ENCODE data around the gene PIGZ.

The PIGZ gene

DNA sequence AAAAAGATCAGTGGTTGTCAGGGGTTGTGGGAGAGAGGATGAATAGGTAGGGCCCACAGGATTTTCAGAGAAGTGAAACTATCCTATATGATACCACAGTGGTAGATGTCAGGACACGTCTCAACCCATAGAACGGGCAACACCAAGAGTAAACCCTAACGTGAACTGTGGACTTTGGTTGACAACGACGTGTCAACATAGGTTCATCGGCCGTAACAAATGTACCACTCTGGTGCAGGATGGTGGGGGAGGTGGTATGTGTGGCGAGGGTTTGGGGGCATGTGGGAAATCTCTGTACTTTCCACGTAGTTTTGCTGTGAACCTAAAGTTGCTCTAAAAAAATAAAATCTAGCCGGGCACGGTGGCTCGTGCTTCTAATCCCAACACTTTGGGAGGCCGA is 13.0 kb upstream of the PIGZ start:
- DNase-seq (ENCODE audit: low read depth), result no peak

- DNase-seq (ENCODE audit: low read depth), result peak; percentile 35
These were observed 10.9 kb upstream of the PIGZ start for GRCh38 chr3:196979545-196979944.

DNA sequence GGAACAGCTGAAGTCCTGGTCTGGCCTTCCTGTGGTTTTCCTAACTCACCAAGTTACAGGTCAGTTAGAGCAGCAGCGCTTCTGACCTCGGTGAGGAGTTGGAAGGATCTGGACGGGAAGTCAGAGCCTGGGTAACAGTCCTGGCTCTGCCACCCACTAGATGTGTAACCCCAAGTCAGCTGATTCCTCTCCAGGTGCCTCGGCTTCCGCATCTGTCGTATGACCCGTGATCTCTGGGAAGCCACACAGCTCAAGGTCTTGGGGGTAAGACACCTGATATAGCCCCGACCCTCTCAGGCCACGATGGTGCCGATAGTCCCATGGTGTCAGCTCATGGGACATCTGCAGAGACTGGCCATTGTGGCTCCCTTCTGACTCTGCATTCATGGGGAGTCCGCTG is 8.3 kb upstream of the PIGZ start:
- no peak for DNase-seq (ENCODE audit: low read depth)

- no peak for DNase-seq (ENCODE audit: low read depth)
These were observed 6.7 kb upstream of the PIGZ start for GRCh38 chr3:196975349-196975748.

DNA sequence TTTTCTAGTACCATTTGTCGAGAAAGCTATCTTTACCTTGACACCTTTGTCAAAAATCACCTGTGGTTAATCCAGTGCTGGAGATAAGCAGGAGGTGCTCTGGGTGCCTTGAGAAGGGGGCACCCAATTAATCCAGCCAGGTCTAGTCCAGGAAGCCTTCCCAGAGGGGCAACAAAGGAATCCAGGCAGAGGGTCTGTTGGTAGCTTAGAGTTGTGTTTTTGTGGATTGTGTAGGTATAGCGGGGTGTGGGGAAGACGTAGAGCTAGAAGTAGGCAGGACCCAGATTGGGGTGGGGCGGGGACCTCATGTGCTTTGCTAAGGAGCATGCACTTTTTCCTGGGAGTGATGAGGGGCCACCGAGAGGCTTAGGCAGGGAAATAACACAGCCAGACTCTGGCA is 6.0 kb upstream of the PIGZ start:
- DNase-seq (ENCODE audit: low read depth), result no peak

DNA sequence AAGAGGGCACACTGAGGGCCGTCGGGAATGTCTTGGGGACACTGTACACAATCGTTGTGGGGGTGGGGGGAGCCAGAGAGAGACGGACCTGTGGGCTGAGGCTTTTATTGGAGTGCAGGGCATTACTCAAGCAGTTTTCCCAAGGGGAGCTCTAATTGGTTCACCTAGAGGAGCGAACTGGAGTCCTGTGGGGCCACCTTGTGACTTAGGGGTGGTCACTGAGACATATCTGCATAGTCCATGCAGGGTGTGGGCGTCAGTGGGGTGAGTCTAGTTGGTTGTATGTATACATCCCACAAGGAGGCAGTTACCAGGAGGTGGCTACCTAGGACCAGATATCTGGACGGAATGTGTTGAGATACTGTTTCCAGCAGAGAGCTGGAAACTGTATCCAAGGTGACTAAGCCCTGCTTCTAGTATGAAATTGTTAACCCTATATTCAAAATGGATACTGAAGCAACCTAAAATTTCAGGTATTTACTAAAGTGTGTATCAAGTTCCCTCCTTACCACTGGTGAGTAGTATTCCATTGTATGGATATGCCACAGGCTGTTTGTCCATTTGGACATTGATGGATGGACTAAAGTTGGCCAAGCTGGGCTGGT is 2.6 kb upstream of the PIGZ start:
- DNase-seq (ENCODE audit: low read depth), result peak; percentile 29

DNA sequence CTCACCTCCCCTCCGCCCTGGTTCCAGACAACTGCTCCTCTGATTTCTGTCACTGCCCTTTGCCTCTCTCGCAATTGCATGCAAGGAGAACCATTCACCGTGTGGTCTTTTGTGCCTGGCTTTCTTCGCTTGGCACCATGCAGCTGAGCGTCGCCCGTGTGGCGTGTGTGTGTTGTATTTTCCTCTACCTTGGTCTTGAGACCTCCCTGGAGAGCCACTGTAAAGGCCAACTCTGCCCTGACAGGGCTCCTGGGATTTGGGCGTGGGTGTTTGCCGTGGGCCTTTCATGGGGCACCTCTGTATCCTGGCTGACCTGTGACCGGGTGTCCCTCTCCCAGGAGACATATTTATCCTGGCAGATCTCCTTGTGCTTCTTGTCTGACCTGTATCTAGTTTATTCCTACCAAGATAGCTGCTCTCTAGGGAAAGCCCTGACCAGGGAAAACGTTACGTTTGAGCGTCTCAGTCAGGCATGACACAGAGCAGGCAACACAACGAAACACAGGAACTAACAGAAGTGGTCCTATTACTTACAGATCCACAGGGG is 2.0 kb upstream of the PIGZ start:
- no peak for DNase-seq (ENCODE audit: low read depth)

DNA sequence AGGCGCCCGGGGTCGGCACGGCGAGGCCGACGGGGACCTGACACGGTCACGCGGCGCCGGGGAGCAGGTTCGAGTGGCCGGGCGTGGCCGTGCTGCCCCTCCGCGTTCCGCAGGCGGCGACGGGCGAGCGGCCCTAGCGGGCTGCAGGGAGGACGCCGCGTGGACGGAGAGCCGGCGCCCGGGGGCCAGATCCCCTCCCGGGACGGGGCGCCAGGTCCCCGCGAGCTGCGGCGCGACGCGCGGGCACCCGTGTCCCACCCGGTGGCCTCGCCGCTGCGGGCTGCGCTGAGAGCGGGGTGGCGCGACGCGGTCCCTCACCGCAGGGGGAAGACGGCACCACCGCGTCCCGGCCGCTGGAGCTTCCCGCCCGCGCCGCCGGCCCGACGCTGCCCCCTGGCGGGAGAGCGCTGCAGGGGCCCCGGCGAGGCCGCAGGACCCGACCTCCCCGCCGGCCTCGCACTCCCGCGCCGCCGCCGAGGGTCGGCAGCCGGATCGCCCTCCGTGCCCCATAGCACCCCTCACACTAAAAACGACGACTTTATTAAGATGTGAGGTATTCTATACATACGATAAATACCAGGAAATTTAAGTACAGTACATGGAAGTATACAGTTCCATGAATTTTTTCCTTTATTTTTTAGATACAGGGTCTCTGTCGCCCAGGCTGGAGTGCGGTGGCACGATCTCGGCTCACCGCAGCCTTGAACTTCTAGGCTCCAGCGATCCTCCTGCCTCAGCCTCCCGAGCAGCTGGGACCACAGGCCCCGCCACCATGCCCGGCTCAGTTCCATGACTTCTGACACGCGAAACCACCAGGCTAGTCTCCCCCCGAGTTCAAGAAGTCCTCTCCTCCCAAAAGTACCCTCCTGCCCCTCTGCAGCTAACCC is 1.3 kb upstream of the PIGZ start:
- DNase-seq (ENCODE audit: low read depth), result peak; percentile 67

- DNase-seq (ENCODE audit: low read depth), result peak; percentile 63
These were observed 564 bp upstream of the PIGZ start for GRCh38 chr3:196969134-196969659.

DNA sequence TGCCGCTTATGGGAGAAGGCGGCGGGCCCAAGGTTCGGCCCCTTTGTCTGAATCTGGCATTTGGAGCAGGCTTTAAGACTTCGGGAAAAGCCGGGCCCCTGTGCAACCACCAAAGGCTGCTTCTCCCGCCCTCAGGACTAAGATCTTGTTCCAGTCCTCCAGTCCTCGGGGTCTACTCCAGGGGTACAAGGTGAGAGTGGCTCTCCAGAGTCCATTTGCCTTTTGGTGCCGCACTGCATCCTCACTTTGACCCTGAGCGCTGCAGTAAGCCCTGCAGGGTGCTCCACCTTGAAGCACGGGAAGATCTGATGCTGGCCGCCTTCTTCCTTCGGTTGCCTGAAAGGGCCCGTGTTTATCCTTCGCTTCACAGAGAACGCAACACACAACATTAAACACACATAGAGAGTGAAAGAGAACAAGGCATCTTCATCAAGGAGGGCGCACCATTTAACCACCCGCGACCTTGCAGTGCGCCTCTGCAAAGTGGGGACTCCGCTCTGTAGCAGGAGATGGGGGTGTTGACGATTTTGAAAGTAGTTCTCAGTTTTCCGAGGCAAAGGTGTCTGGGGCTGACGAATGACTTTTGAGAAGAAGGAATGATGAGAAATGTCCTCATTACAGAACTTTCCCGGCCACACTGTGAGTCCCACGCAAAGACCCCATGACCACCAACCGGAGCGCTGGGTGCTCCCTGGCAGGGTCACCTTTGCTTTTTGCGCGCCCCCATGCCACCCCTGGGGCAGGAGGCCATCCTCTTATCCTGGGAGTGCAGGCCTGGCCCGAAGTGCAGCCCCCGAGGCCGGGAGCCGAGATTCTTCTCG is 1.0 kb downstream of the PIGZ start:
- no peak for DNase-seq (ENCODE audit: low read depth)

DNA sequence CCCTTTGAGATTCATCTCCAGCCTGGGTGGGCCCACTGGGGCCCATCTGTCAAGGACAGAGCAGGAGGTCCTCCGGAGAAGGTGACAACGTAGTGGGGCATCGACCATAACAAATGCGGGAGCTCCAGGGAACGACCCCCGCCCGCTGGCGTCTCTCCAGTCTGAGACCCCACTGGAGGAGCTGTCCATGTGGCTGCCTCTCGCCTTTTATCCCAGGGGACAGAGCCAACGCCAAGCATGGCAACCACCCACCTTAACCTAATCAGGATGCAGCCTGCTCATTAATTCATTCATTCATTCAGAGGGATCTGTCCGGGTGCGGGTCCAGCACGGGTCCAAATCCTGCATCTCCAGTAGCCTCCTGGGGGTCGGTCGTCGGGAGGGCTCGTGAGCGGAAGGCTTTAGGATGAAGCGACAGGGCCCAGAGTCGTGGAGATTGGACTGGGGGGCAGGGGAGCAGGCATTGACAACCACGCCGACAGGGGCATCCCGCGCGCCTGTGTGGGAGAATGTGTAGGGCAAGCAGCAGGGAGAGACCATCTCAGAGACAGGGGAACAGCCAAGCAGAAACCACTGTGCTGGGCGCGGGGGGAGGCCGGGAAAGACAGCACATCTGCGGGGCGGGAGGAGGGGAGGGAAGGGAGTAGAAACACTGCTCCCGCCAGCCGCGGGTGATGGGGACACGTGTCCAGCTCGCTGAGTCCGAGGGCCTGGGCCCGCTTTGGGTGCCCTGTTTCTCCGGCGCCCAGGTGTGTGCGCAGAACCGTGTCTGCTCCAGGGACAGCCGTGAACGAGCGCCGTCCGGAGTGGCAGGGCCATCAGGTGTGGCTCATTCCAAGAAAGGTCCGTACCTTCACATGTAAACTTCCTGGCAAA is 1.9 kb downstream of the PIGZ start:
- no peak for DNase-seq (ENCODE audit: low read depth)

DNA sequence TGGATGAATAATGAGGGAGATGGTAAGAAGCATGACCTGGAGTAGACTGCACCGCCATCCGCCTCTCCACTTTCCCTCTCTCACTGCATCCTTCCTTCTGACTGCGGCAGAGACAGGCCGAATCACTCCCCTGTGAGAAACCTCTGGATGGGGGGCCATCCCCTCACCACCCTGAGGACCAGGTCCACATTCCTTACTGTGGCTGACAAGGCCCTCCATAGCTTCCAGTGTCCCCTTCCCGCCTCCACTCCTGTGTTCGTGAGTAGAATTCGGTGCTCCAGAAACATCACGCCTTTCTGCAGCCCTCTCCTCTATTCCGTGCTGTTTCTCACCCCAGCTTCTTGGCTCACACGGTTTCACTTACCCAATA is 2.8 kb downstream of the PIGZ start:
- DNase-seq (ENCODE audit: low read depth), result no peak

GRCh38 chr3:196965112-196965803 is 3.4 kb downstream of the PIGZ start:
- DNase-seq (ENCODE audit: low read depth), result no peak

DNA sequence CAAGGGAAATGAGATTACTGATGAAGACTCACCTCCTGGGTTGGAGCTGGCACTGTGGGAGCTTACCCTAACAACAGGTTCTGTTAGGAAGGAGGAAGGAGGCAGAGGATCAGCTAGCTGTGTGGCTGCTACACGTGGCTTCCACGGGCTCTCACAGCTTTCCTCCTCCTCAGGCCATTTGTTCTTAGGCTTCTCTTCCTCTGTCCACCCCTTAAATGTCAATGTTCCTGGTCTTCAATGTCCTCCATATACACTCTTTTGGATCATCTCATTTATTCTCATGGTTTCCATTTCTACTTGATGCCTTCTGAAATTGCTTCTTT is 5.0 kb downstream of the PIGZ start:
- DNase-seq (ENCODE audit: low read depth), result no peak

DNA sequence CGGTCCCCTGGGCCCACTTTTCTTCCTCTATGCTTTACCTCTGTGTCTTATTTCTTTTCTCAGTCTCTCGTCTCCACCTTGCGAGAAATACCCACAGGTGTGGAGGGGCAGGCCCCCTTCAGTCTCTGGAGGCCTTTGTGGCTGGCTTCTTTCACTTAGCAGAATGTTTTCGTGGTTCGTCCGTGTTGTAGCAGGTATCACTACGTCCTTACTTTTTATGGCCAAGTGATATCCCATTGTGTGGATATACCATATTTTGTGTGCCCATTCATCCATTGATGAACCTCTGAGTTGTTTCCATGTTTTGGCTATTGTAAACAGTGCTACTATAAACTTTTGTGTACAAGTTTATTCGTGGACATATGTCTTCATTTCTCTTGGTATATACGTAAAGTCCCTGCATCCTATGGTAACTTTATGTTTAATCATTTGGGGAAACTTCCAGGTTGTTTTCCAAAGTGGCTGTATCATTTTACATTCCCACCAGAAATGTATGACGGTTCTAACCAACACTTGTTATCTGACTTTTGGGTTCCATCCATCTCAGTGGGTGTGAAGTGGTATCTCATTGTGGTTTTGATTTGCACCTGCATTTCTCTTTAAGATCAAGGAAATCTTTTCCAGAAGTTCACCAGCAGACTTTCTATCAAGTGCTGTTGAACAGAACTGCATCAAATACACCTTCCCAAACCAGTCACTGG is 5.6 kb downstream of the PIGZ start:
- no peak for DNase-seq (ENCODE audit: low read depth)

DNA sequence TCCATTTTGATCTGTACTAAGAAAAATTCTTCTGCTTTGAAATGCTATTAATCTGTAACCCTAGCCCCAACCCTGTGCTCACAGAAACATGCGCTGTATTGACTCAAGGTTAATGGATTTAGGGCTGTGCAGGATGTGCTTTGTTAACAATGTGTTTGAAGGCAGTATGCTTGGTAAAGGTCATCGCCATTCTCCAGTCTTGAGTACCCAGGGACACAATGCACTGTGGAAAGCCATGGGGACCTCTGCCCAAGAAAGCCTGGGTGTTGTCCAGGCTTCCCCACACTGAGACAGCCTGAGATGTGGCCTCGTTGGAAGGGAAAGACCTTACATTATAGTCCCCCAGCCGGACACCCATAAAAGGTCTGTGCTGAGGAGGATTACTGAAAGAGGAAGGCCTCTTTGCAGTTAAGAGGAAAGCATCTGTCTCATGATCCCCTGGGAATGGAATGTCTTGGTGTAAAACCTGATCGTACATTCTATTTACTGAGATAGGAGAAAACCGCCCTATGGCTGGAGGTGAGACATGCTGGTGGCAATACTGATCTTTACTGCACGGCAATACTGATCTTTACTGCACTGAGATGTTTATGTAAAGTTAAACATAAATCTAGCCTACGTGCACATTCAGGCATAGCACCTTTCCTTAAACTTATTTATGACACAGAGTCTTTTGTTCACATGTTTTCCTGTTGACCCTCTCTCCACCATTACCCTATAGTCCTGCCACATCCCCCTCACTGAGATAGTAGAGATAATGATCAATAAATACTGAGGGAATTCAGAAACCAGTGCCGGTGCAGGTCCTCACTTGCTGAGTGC is 6.3 kb downstream of the PIGZ start:
- DNase-seq (ENCODE audit: low read depth), result no peak

- no peak for DNase-seq (ENCODE audit: low read depth)
These were observed 13.8 kb downstream of the PIGZ start for GRCh38 chr3:196954832-196955231.

DNA sequence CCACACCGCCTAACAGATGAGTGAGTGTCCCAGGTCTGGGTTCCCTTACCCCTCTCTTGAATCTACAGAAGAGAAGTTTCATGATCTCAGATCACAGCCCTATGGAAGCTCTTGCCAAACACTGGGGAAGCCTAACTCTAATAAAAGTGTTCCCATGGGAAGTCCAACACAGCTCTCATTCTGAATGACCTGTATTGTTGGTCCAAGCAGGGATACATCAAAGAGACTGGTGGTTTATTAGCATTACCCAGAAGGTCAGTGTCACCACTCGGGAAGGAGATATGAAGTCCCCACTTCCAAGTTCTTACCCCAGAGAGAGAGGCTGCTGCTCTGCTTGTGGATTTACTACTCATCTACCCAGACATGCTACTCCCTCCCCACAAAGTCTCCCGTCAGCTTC is 17.3 kb downstream of the PIGZ start:
- DNase-seq (ENCODE audit: low read depth), result no peak

DNA sequence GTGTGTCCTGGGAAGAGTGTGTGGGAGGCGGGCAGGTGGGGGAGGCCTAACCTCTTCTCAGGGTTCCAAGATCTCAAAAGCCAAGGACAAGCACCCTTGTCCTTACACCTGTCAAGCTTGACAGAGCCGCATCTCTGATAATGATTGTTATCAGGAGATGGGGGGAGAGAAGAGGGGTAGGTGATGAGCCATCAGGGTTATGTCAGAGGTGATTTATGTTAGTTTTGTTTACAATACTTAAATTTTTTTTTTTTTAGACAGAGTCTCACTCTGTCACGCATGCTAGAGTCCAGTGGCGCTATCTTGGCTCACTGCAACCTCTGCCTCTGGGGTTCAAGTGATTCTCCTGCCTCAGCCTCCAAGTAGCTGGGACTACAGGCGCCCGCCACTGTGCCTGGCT is 18.9 kb downstream of the PIGZ start:
- DNase-seq (ENCODE audit: low read depth), result no peak

DNA sequence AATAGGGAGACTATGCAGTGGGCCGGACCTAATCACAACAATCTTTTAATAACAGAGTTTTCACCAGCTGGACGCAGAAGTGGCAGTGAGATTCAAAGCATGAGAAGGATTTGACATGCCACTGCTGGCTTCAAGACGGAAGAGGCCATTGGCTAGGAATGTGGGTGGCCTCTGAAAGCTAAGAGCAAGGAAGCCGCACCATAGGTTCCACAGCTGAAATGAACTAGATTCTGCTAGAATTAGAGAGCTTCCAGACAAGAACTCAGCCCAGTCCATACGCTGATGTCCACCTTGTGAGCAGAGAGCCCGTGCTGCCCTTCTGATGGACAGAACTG is 19.4 kb downstream of the PIGZ start:
- no peak for DNase-seq (ENCODE audit: low read depth)
